H1 (cell line): ENCODE data around the gene BRSK2. TPM values are rescaled to one million over a fixed set of nuclear protein-coding genes. Genes with fewer than 3 reads are reported as not detected.

Experiments
- CREB1 ChIP-seq: IDR thresholded peaks from 2 replicates; pipeline ENCODE4 v1.6.1; 2012; ENCODE audit warnings: inconsistent platforms
- KDM1A ChIP-seq: fragments of 200-600, 300-600 bp; sonication (generic); IDR thresholded peaks from 2 replicates; pipeline ENCODE4 v1.7.1; 2016; ENCODE audit warnings: mild to moderate bottlenecking, low read length, borderline replicate concordance
- NRF1 ChIP-seq: IDR thresholded peaks from 2 replicates; pipeline ENCODE4 v1.6.1; 2011; ENCODE audit warnings: mild to moderate bottlenecking, low read depth, low read length, improper control_type of control experiment
- POLR2A ChIP-seq, 2 experiments: IDR thresholded peaks; 1 replicate in 1 of 2; 2 replicates in 1 of 2; pipeline ENCODE4 v1.6.1; 2011; ENCODE audit warnings: low read depth in 2 of 2, low read length in 2 of 2, mild to moderate bottlenecking in 2 of 2; ENCODE audit errors: control extremely low read depth in 1 of 2
- POLR2AphosphoS5 ChIP-seq: IDR thresholded peaks from 2 replicates; pipeline ENCODE4 v1.6.1; 2011; ENCODE audit warnings: low read depth, low read length
- TAF1 ChIP-seq: IDR thresholded peaks from 2 replicates; pipeline ENCODE4 v1.6.1; 2011; ENCODE audit warnings: mild to moderate bottlenecking, low read depth, low read length
- TCF12 ChIP-seq: IDR thresholded peaks from 2 replicates; pipeline ENCODE4 v1.6.1; 2011; ENCODE audit warnings: low read depth, mild to moderate bottlenecking, low read length
- TEAD4 ChIP-seq: IDR thresholded peaks from 2 replicates; pipeline ENCODE4 v1.6.1; 2012; ENCODE audit warnings: low read depth, low read length, inconsistent platforms, mixed read lengths
- polyA plus RNA-seq, 7 experiments: library from polyadenylated mRNA; depleted of rRNA in 3 of 7; stranded (reverse) in 5 of 7; unstranded in 2 of 7; fragments of >200 nt in 5 of 7; fragments of 200-250 nt in 2 of 7; gene quantifications; 1 replicate in 5 of 7; 2 replicates in 1 of 7; 4 replicates in 1 of 7; pipeline versions ENCODE4 v1.2.1 to v1.2.3, GENCODE V29; 2011 to 2013; ENCODE audit warnings: missing spikeins in 2 of 7, mixed read lengths in 2 of 7
- total RNA-seq: library from RNA; stranded (reverse); fragmentation: NEBNext Ultra II Directional; extraction: Animal tissue kit (Norgen Biotek cat#: 25700); gene quantifications from 2 replicates; pipeline ENCODE4 v1.2.1, GENCODE V29; 2021
- TF ChIP-seq, protein P1 (sequence below): fragments of 300-600 bp; sonication (generic); IDR thresholded peaks from 2 replicates; pipeline ENCODE4 v1.7.1; 2012; ENCODE audit warnings: low read length, moderate library complexity, mild to moderate bottlenecking, inconsistent platforms; ENCODE audit not compliant: insufficient replicate concordance

The BRSK2 gene
- total and polyA plus RNA-seq, 2 of the 8 experiments (the other 6 are each of a cell fraction or from before 2014, with no cell fraction given) = 17.3 to 27.1 TPM

DNA sequence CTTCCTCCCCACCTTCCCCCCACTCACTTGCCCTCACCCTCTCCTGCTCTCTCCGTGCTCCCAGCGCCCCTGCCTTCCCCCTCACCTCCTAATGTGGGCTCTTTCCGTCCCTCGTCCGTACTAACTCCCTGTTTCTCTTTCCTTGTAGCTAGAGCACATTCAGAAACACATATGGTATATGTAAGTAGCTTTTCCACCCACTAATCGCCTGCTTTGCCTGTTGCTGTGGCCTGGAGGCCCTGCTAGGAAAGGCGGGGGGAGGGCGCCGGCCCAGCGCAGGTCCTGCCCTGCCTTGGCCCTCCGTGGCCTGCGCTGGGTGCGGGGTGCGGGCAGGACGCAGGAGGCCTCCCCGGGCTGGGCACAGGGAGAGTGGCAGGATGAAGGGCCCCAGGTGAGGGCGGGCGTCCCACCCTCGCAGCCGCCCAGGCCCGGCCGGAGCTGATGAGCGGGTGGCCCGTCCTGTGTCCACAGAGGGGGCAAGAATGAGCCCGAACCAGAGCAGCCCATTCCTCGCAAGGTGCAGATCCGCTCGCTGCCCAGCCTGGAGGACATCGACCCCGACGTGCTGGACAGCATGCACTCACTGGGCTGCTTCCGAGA, 55.2 kb downstream of the BRSK2 start (continued):
- TF ChIP-seq, protein P1, sequence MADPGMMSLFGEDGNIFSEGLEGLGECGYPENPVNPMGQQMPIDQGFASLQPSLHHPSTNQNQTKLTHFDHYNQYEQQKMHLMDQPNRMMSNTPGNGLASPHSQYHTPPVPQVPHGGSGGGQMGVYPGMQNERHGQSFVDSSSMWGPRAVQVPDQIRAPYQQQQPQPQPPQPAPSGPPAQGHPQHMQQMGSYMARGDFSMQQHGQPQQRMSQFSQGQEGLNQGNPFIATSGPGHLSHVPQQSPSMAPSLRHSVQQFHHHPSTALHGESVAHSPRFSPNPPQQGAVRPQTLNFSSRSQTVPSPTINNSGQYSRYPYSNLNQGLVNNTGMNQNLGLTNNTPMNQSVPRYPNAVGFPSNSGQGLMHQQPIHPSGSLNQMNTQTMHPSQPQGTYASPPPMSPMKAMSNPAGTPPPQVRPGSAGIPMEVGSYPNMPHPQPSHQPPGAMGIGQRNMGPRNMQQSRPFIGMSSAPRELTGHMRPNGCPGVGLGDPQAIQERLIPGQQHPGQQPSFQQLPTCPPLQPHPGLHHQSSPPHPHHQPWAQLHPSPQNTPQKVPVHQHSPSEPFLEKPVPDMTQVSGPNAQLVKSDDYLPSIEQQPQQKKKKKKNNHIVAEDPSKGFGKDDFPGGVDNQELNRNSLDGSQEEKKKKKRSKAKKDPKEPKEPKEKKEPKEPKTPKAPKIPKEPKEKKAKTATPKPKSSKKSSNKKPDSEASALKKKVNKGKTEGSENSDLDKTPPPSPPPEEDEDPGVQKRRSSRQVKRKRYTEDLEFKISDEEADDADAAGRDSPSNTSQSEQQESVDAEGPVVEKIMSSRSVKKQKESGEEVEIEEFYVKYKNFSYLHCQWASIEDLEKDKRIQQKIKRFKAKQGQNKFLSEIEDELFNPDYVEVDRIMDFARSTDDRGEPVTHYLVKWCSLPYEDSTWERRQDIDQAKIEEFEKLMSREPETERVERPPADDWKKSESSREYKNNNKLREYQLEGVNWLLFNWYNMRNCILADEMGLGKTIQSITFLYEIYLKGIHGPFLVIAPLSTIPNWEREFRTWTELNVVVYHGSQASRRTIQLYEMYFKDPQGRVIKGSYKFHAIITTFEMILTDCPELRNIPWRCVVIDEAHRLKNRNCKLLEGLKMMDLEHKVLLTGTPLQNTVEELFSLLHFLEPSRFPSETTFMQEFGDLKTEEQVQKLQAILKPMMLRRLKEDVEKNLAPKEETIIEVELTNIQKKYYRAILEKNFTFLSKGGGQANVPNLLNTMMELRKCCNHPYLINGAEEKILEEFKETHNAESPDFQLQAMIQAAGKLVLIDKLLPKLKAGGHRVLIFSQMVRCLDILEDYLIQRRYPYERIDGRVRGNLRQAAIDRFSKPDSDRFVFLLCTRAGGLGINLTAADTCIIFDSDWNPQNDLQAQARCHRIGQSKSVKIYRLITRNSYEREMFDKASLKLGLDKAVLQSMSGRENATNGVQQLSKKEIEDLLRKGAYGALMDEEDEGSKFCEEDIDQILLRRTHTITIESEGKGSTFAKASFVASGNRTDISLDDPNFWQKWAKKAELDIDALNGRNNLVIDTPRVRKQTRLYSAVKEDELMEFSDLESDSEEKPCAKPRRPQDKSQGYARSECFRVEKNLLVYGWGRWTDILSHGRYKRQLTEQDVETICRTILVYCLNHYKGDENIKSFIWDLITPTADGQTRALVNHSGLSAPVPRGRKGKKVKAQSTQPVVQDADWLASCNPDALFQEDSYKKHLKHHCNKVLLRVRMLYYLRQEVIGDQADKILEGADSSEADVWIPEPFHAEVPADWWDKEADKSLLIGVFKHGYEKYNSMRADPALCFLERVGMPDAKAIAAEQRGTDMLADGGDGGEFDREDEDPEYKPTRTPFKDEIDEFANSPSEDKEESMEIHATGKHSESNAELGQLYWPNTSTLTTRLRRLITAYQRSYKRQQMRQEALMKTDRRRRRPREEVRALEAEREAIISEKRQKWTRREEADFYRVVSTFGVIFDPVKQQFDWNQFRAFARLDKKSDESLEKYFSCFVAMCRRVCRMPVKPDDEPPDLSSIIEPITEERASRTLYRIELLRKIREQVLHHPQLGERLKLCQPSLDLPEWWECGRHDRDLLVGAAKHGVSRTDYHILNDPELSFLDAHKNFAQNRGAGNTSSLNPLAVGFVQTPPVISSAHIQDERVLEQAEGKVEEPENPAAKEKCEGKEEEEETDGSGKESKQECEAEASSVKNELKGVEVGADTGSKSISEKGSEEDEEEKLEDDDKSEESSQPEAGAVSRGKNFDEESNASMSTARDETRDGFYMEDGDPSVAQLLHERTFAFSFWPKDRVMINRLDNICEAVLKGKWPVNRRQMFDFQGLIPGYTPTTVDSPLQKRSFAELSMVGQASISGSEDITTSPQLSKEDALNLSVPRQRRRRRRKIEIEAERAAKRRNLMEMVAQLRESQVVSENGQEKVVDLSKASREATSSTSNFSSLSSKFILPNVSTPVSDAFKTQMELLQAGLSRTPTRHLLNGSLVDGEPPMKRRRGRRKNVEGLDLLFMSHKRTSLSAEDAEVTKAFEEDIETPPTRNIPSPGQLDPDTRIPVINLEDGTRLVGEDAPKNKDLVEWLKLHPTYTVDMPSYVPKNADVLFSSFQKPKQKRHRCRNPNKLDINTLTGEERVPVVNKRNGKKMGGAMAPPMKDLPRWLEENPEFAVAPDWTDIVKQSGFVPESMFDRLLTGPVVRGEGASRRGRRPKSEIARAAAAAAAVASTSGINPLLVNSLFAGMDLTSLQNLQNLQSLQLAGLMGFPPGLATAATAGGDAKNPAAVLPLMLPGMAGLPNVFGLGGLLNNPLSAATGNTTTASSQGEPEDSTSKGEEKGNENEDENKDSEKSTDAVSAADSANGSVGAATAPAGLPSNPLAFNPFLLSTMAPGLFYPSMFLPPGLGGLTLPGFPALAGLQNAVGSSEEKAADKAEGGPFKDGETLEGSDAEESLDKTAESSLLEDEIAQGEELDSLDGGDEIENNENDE = no peak
- TF ChIP-seq TAF1 = no peak
- TF ChIP-seq POLR2A (IDR thresholded peaks at IDR 0.05; ENCODE audit: control extremely low read depth in 1 of 2, low read depth in 2 of 2, low read length in 2 of 2) = no peak
- TF ChIP-seq POLR2AphosphoS5 = no peak
- no peak for TF ChIP-seq TCF12
- TF ChIP-seq KDM1A = no peak
- TF ChIP-seq NRF1 = no peak
- TF ChIP-seq CREB1 = no peak
- no peak for TF ChIP-seq TEAD4
- TF ChIP-seq, all 59 proteins: peak for 0
